ENCODE measurements around the gene TMEM54. TPM values are rescaled to one million over a fixed set of nuclear protein-coding genes. Genes with fewer than 3 reads are reported as not detected.

Gene TMEM54
- total RNA-seq, 1 experiment from 2014 or later: 102 TPM

GRCh38 chr1:32927441-32927840 is 26.3 kb upstream of the TMEM54 start:
- peaks cover 8% of the 10 kb centered on the region; the same call in 1 of the 2 replicates for H3K4me1 ChIP-seq (replicated peaks; ENCODE audit: insufficient read depth)
- TF ChIP-seq EZH2 (IDR thresholded peaks at IDR 0.05; ENCODE audit: low read depth) (no peak), CTCF (conservative IDR thresholded peaks at IDR 0.05) (no peak)
- no peaks in the 10 kb centered on the region for H3K9me2 ChIP-seq (ENCODE audit: insufficient read depth)
- H2AFZ ChIP-seq: no peak overlapping the region
- no peaks in the 10 kb centered on the region; the same call in 1 of the 2 replicates for H3F3A ChIP-seq (ENCODE audit: insufficient read depth, low read depth)
- H3K9me3 ChIP-seq (ENCODE audit: insufficient read depth, low read depth): no peaks in the 10 kb centered on the region
- ChIA-PET POLR2A (ENCODE audit: unreplicated experiment) (no interaction called here), CTCF (no interaction called here)
- no peaks in the 10 kb centered on the region for H3K36me3 ChIP-seq (ENCODE audit: low read depth)
- H4K20me1 ChIP-seq (ENCODE audit: insufficient read depth): no peaks in the 10 kb centered on the region
- intact Hi-C loops (cut with micrococcal nuclease; ENCODE audit: unreplicated experiment): no loop called here
- H3K79me2 ChIP-seq (ENCODE audit: low read depth): no peaks in the 10 kb centered on the region
- BruUV-seq (replicated peaks): no TSS peak
- no peak for DNase-seq
- H3K4me2 ChIP-seq: no peak overlapping the region
- no peak overlapping the region for H3K27ac ChIP-seq
- no peak overlapping the region for H3K4me3 ChIP-seq
- no peaks in the 10 kb centered on the region for H3K27me3 ChIP-seq (ENCODE audit: insufficient read depth, low read depth)

GRCh38 chr1:32926562-32926961 is 25.4 kb upstream of the TMEM54 start:
- TF ChIP-seq EZH2 (IDR thresholded peaks at IDR 0.05; ENCODE audit: low read depth): no peak
- no peak for TF ChIP-seq CTCF (conservative IDR thresholded peaks at IDR 0.05)
- DNase-seq: no peak
- H3K9me2 ChIP-seq (ENCODE audit: insufficient read depth): no peaks in the 10 kb centered on the region
- BruUV-seq (replicated peaks): no TSS peak
- H3K36me3 ChIP-seq (ENCODE audit: low read depth): no peaks in the 10 kb centered on the region
- ChIA-PET POLR2A (ENCODE audit: unreplicated experiment) (interaction anchor here (0.7 kb wide), 1 partner anchor 9 kb away, joined by 19 read pairs; no protein-coding TSS in a partner anchor), CTCF (interaction anchor here (0.6 kb wide), 1 partner anchor 209 kb away, joined by 14 read pairs; no protein-coding TSS in a partner anchor)
- H3K4me2 ChIP-seq: no peak overlapping the region
- H3K9me3 ChIP-seq (ENCODE audit: insufficient read depth, low read depth): no peaks in the 10 kb centered on the region
- no peak overlapping the region for H3K27ac ChIP-seq
- intact Hi-C loops (cut with micrococcal nuclease; ENCODE audit: unreplicated experiment): no loop called here
- H3K27me3 ChIP-seq (ENCODE audit: insufficient read depth, low read depth): no peaks in the 10 kb centered on the region
- H4K20me1 ChIP-seq (ENCODE audit: insufficient read depth): no peaks in the 10 kb centered on the region
- H3F3A ChIP-seq (ENCODE audit: insufficient read depth, low read depth): no peaks in the 10 kb centered on the region; the same call in 1 of the 2 replicates
- no peak overlapping the region for H2AFZ ChIP-seq
- H3K79me2 ChIP-seq (ENCODE audit: low read depth): no peaks in the 10 kb centered on the region
- no peak overlapping the region for H3K4me3 ChIP-seq
- peaks cover 8% of the 10 kb centered on the region; the same call in 1 of the 2 replicates for H3K4me1 ChIP-seq (replicated peaks; ENCODE audit: insufficient read depth)

GRCh38 chr1:32925403-32926162 is 24.4 kb upstream of the TMEM54 start:
- Histone ChIP-seq H3K4me1 (replicated peaks; ENCODE audit: insufficient read depth) (peaks cover 8% of the 10 kb centered on the region; the same call in 1 of the 2 replicates), H3K4me2 (no peak overlapping the region), H3K79me2 (ENCODE audit: low read depth) (no peaks in the 10 kb centered on the region), H3K36me3 (ENCODE audit: low read depth) (no peaks in the 10 kb centered on the region), H3K27me3 (ENCODE audit: insufficient read depth, low read depth) (no peaks in the 10 kb centered on the region), H3F3A (ENCODE audit: insufficient read depth, low read depth) (no peaks in the 10 kb centered on the region; the same call in 1 of the 2 replicates), H4K20me1 (ENCODE audit: insufficient read depth) (no peaks in the 10 kb centered on the region), H3K9me3 (ENCODE audit: insufficient read depth, low read depth) (no peaks in the 10 kb centered on the region), H2AFZ (no peak overlapping the region), H3K27ac (no peak overlapping the region), H3K4me3 (no peak overlapping the region), H3K9me2 (ENCODE audit: insufficient read depth) (no peaks in the 10 kb centered on the region)
- BruUV-seq (replicated peaks): no TSS peak
- TF ChIP-seq EZH2 (IDR thresholded peaks at IDR 0.05; ENCODE audit: low read depth): no peak
- TF ChIP-seq CTCF (conservative IDR thresholded peaks at IDR 0.05): no peak
- intact Hi-C loops (cut with micrococcal nuclease; ENCODE audit: unreplicated experiment): no loop called here
- no peak for DNase-seq
- ChIA-PET CTCF (interaction anchor here (0.6 kb wide), 1 partner anchor 208 kb away, joined by 14 read pairs; no protein-coding TSS in a partner anchor), POLR2A (ENCODE audit: unreplicated experiment) (interaction anchor here (0.7 kb wide), 1 partner anchor 10 kb away, joined by 19 read pairs; no protein-coding TSS in a partner anchor)

Data from PC-9 (cell line).